Transverse colon (tissue), 4 donors: ENCODE data around the gene GPR107. TPM values are rescaled to one million over a fixed set of nuclear protein-coding genes. Genes with fewer than 3 reads are reported as not detected.

Experiments
- DNase-seq: peaks from one replicate; pipeline ENCODE4 v3.0.0-alpha.2; 2019
- H3K27ac ChIP-seq, 4 donors: fragments of 200-600 bp; sonication (generic); 2 replicates each; pipeline ENCODE4 v1.5.1; 2016 to 2018; ENCODE audit warnings: inconsistent platforms in 4 of 4
- H3K27me3 ChIP-seq: fragments of 200-600 bp; sonication (generic); 2 replicates; pipeline ENCODE4 v1.5.1; 2017; ENCODE audit warnings: inconsistent platforms
- H3K36me3 ChIP-seq, 4 donors: fragments of 200-600 bp; sonication (generic); 2 replicates each; pipeline ENCODE4 v1.5.1; 2017 to 2019; ENCODE audit warnings: inconsistent platforms in 4 of 4
- H3K4me1 ChIP-seq, 4 donors: fragments of 200-600 bp; sonication (generic); 2 replicates each; pipeline ENCODE4 v1.5.1; 2017 to 2020; ENCODE audit warnings: inconsistent platforms in 4 of 4
- H3K4me3 ChIP-seq, 4 donors: fragments of 200-600 bp; sonication (generic); 1 replicate in 1 of 4; 2 replicates in 3 of 4; pipeline versions ENCODE4 v1.5.1 to v1.6.1; 2017 to 2019; ENCODE audit warnings: inconsistent platforms in 4 of 4
- H3K9me3 ChIP-seq, 2 donors: fragments of 200-600 bp; sonication (generic); 2 replicates each; pipeline ENCODE4 v1.5.1; 2017 to 2019; ENCODE audit warnings: inconsistent platforms in 2 of 2
- CTCF ChIP-seq, 5 experiments: fragments of 200-600 bp in 3 of 5; fragments of 450-650 bp in 2 of 5; sonication (generic) in 3 of 5; IDR thresholded peaks; 1 replicate in 2 of 5; 2 replicates in 3 of 5; pipeline ENCODE4 v1.5.1; 2016 to 2017; ENCODE audit warnings: antibody characterized with exemption in 5 of 5, inconsistent platforms in 3 of 5, mild to moderate bottlenecking in 2 of 5, moderate library complexity in 1 of 5
- EP300 ChIP-seq: sonication (generic); formaldehyde crosslinking; IDR thresholded peaks from one replicate; pipeline ENCODE4 v1.6.1; 2017; ENCODE audit warnings: antibody characterized with exemption, low read depth
- POLR2A ChIP-seq: fragments of 450-650 bp; IDR thresholded peaks from one replicate; pipeline ENCODE4 v1.6.1; 2016; ENCODE audit warnings: antibody characterized with exemption, mild to moderate bottlenecking, moderate library complexity
- POLR2AphosphoS5 ChIP-seq, 3 donors: sonication (generic); formaldehyde crosslinking; IDR thresholded peaks; one replicate each; pipeline ENCODE4 v1.6.1; 2016; ENCODE audit warnings: antibody characterized with exemption in 3 of 3
- WGBS, 2 donors: methylation state at CpG; one replicate each; pipeline ENCODE4 v1.1.5; 2018; ENCODE audit warnings: low coverage in 1 of 2; 5-methylcytosine and 5-hydroxymethylcytosine counted together
- in situ Hi-C, 4 donors: fragments of 200-750 bp; cut with MboI; loops; one replicate each; pipeline versions ENCODE4 v1.15.0 to v1.15.1; 2017; ENCODE audit warnings: low sequenced_read_pairs in 3 of 4, low pct_ligation_motif_present in 1 of 4, low pct_unique_long_range_greater_than_20kb in 1 of 4
- intact Hi-C: fragments of 100-400 bp; cut with DNase I; formaldehyde crosslinking; loops from one replicate; pipeline ENCODE4 v1.15.1; 2023; ENCODE audit warnings: low total_unique reads
- total RNA-seq, 4 donors: library from RNA; depleted of rRNA; stranded (reverse); fragments of >200 nt; gene quantifications; one replicate each; pipeline ENCODE4 v1.1.0, GENCODE V29; 2016

The GPR107 gene
- total RNA-seq, 4 donors from 2014 or later, result 25.7 to 33.7 (median 32.7) TPM

- intact Hi-C loops, result no loop called here
- in situ Hi-C loops, result no loop called here
- Histone ChIP-seq H3K4me3 (no peak overlapping the region), H3K27ac (no peak overlapping the region), H3K27me3 (no peaks in the 10 kb centered on the region), H3K36me3 (no peaks in the 10 kb centered on the region), H3K9me3 (no peaks in the 10 kb centered on the region), H3K4me1 (no peaks in the 10 kb centered on the region)
- WGBS, 2 donors, result 94% methylated on average over 12 of the region's 12 CpGs; no CpG with 5 or more reads in 1 of the 2 donors
- DNase-seq, result no peak
- TF ChIP-seq POLR2AphosphoS5 (IDR thresholded peaks at IDR 0.05), result no peak
- no peak for TF ChIP-seq CTCF (IDR thresholded peaks at IDR 0.05)
- no peak for TF ChIP-seq POLR2A
- no peak for TF ChIP-seq EP300
These were observed 101.9 kb downstream of the GPR107 start for GRCh38 chr9:130155647-130156046.

GRCh38 chr9:130156672-130157071, 103.0 kb downstream of the GPR107 start:
- 45% methylated on average over 3 of the region's 6 CpGs; no CpG with 5 or more reads in 1 of the 2 donors for WGBS, 2 donors

DNA sequence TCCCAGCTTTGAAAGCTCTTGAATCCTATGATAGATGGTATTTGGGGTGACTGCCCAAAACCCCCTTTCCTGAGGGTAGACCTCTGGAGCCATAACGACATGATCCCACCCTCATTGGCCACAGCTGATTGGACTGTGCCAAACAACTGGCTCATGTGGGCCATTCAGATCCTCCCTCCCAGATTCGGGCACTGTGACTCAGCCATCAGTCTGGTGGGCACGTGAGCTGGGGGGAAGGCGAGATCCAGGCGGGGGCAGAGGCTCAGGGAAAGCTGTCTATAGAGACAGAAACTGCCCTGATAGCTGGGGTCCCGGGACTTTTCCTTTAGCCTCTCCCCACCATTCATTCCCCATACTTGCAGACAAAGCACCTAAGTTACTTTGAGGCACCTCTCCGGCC, 103.4 kb downstream of the GPR107 start:
- Histone ChIP-seq H3K9me3 (no peaks in the 10 kb centered on the region), H3K36me3 (no peaks in the 10 kb centered on the region), H3K27me3 (no peaks in the 10 kb centered on the region), H3K27ac (no peak overlapping the region), H3K4me3 (no peak overlapping the region), H3K4me1 (no peaks in the 10 kb centered on the region)
- no peak for DNase-seq
- 83% methylated on average over 7 of the region's 7 CpGs; no CpG with 5 or more reads in 1 of the 2 donors for WGBS, 2 donors
- intact Hi-C loops (no loop called here), in situ Hi-C loops (no loop called here)
- TF ChIP-seq POLR2A, result no peak
- no peak for TF ChIP-seq POLR2AphosphoS5 (IDR thresholded peaks at IDR 0.05)
- no peak for TF ChIP-seq EP300
- no peak for TF ChIP-seq CTCF (IDR thresholded peaks at IDR 0.05)

More at GRCh38 chr9:130156672-130157071, 103.0 kb downstream of the GPR107 start:
- Histone ChIP-seq H3K27ac (no peak overlapping the region), H3K4me3 (no peak overlapping the region), H3K36me3 (no peaks in the 10 kb centered on the region), H3K27me3 (no peaks in the 10 kb centered on the region), H3K4me1 (no peaks in the 10 kb centered on the region), H3K9me3 (no peaks in the 10 kb centered on the region)
- no peak for DNase-seq
- in situ Hi-C loops, result no loop called here
- intact Hi-C loops, result no loop called here
- TF ChIP-seq EP300, result no peak
- TF ChIP-seq CTCF (IDR thresholded peaks at IDR 0.05), result peak in 3 of 5 experiments; percentile 10 to 14 (median 12)

DNA sequence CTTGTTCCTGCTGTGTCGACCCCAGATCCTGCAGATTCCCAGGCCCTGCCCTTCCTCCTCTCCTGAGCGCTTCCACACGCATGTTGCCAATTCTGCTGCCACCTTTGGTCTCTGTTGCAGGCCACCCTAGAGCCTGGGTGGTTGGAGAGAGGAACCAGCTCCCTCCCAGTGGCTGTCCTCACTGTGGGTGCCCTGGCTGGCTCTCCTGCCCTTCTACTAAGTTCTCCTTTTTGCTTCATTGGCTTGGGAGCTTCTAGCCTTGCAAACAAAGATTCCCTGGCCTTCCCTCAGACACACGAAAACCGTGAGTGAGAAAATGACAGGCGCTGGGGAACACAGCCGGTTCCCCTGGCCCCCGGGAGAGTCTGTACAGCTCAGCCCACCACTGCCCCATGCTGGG, 104.3 kb downstream of the GPR107 start:
- WGBS, 2 donors, result 89 to 100% methylated on average over 1 to 8 of the region's 8 CpGs
- no peak for TF ChIP-seq POLR2A
- no peak for TF ChIP-seq CTCF (IDR thresholded peaks at IDR 0.05)
- no peak for TF ChIP-seq EP300
- no peak for TF ChIP-seq POLR2AphosphoS5 (IDR thresholded peaks at IDR 0.05)
- intact Hi-C loops, result no loop called here
- in situ Hi-C loops, result no loop called here
- Histone ChIP-seq H3K4me1 (no peaks in the 10 kb centered on the region), H3K9me3 (no peaks in the 10 kb centered on the region), H3K27me3 (no peaks in the 10 kb centered on the region), H3K4me3 (no peak overlapping the region), H3K36me3 (no peaks in the 10 kb centered on the region), H3K27ac (no peak overlapping the region)
- no peak for DNase-seq
